ENCODE data around the gene HSPA12B. TPM values are rescaled to one million over a fixed set of nuclear protein-coding genes. Genes with fewer than 3 reads are reported as not detected.
A peak's percentile ranks its signal among the peaks of the same experiment; 100 is the strongest.

Gene HSPA12B
- total and polyA plus RNA-seq, 2 of the 13 experiments (the other 11 are each of a cell fraction or from before 2014, with no cell fraction given) = 0.01 TPM; not detected in 1

- TF ChIP-seq, protein P1, sequence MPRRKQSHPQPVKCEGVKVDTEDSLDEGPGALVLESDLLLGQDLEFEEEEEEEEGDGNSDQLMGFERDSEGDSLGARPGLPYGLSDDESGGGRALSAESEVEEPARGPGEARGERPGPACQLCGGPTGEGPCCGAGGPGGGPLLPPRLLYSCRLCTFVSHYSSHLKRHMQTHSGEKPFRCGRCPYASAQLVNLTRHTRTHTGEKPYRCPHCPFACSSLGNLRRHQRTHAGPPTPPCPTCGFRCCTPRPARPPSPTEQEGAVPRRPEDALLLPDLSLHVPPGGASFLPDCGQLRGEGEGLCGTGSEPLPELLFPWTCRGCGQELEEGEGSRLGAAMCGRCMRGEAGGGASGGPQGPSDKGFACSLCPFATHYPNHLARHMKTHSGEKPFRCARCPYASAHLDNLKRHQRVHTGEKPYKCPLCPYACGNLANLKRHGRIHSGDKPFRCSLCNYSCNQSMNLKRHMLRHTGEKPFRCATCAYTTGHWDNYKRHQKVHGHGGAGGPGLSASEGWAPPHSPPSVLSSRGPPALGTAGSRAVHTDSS (CRISPR knock-in tag; conservative IDR thresholded peaks at IDR 0.05) = no peak
- no peak for TF ChIP-seq TERF1 (CRISPR knock-in tag; IDR thresholded peaks at IDR 0.05)
- TF ChIP-seq SOX6 (IDR thresholded peaks at IDR 0.05) = no peak
- peak; percentile 39; the same call in 1 of the 2 replicates for TF ChIP-seq SOX6 (CRISPR knock-in tag; IDR thresholded peaks at IDR 0.05)
- TF ChIP-seq ZNF143 (CRISPR knock-in tag; IDR thresholded peaks at IDR 0.05) = peak; percentile 67
- peak; percentile 67; the same call in 1 of the 2 replicates for TF ChIP-seq REPIN1 (CRISPR knock-in tag; IDR thresholded peaks at IDR 0.05; ENCODE audit: borderline replicate concordance, low read depth)
- 0 out of 2 replicates have a peak, but pooled peaks have one; percentile 62 for TF ChIP-seq ZBTB42 (CRISPR knock-in tag; IDR thresholded peaks at IDR 0.05)
- TF ChIP-seq ZNF770 (CRISPR knock-in tag; IDR thresholded peaks at IDR 0.05) = no peak
- no peak; the same call in 1 of the 2 replicates for TF ChIP-seq MXD3 (CRISPR knock-in tag; IDR thresholded peaks at IDR 0.05)
- no peak for TF ChIP-seq ZNF7 (CRISPR knock-in tag; IDR thresholded peaks at IDR 0.05)
- TF ChIP-seq HNRNPH1 (optimal IDR thresholded peaks at IDR 0.05; ENCODE audit: low read depth, low read length) = no peak
- no peak for TF ChIP-seq SP1 (IDR thresholded peaks at IDR 0.05)
- TF ChIP-seq SP1 (CRISPR knock-in tag; IDR thresholded peaks at IDR 0.05) = peak; percentile 86
- TF ChIP-seq ZNF17 (CRISPR knock-in tag; IDR thresholded peaks at IDR 0.05) = no peak
- TF ChIP-seq FOXA1 (IDR thresholded peaks at IDR 0.05) = no peak
- TF ChIP-seq FOXA1 (CRISPR knock-in tag; IDR thresholded peaks at IDR 0.05) = peak; percentile 13; the same call in 1 of the 2 replicates
- no peak for TF ChIP-seq ZNF737 (CRISPR knock-in tag; IDR thresholded peaks at IDR 0.05; ENCODE audit: borderline replicate concordance)
Observed at GRCh38 chr20:3749689-3750531, 17.4 kb downstream of the HSPA12B start (continued).

All from HepG2 (cell line).